Loucy (cell line): ENCODE measurements around the gene AMPD2.

Source experiments
- H2AFZ ChIP-seq: fragments of 200-600 bp; sonication (generic); 2 replicates; pipeline ENCODE4 v1.6.0; 2016; ENCODE audit warnings: antibody characterized with exemption, mild to moderate bottlenecking, low read length, moderate library complexity
- H3F3A ChIP-seq: fragments of 200-600 bp; 2 replicates; pipeline ENCODE4 v1.6.0; 2016; ENCODE audit warnings: antibody characterized with exemption, low read depth, mild to moderate bottlenecking
- H3K27me3 ChIP-seq: fragments of 200-600 bp; sonication (generic); 2 replicates; pipeline ENCODE4 v1.6.1; 2014; ENCODE audit warnings: low read length, mild to moderate bottlenecking; ENCODE audit not compliant: insufficient read depth, poor library complexity, severe bottlenecking
- H3K36me3 ChIP-seq: fragments of 200-600 bp; sonication (generic); 2 replicates; pipeline ENCODE4 v1.6.1; 2016; ENCODE audit warnings: low read length; ENCODE audit not compliant: insufficient read depth
- H3K4me1 ChIP-seq: fragments of 200-600 bp; sonication (generic); 2 replicates; pipeline ENCODE4 v1.5.1; 2014; ENCODE audit warnings: low read length, mild to moderate bottlenecking; ENCODE audit not compliant: insufficient read depth, poor library complexity, severe bottlenecking
- H3K4me2 ChIP-seq: fragments of 200-600 bp; sonication (generic); 2 replicates; pipeline ENCODE4 v1.6.0; 2014; ENCODE audit warnings: antibody characterized with exemption, low read length, low read depth, mild to moderate bottlenecking; ENCODE audit not compliant: poor library complexity, severe bottlenecking
- H3K4me3 ChIP-seq: fragments of 200-600 bp; sonication (generic); 2 replicates; pipeline ENCODE4 v1.5.1; 2014; ENCODE audit warnings: low read length, mild to moderate bottlenecking, mixed read lengths; ENCODE audit not compliant: poor library complexity, severe bottlenecking
- H3K79me2 ChIP-seq: fragments of 200-600 bp; sonication (generic); 2 replicates; pipeline ENCODE4 v1.6.1; 2014; ENCODE audit warnings: low read length; ENCODE audit not compliant: insufficient read depth
- H3K9ac ChIP-seq: fragments of 200-600 bp; sonication (generic); 2 replicates; pipeline ENCODE4 v1.6.0; 2014; ENCODE audit warnings: mild to moderate bottlenecking, low read depth, low read length, moderate library complexity; ENCODE audit not compliant: poor library complexity, severe bottlenecking
- H3K9me2 ChIP-seq: fragments of 200-600 bp; sonication (generic); replicated peaks from 2 replicates; pipeline ENCODE4 v1.6.1; 2016; ENCODE audit warnings: low read depth, low read length, mixed read lengths
- H3K9me3 ChIP-seq: fragments of 200-600 bp; sonication (generic); 2 replicates; pipeline ENCODE4 v1.6.1; 2014; ENCODE audit warnings: mild to moderate bottlenecking, antibody characterized with exemption, low read length, low read depth; ENCODE audit not compliant: insufficient read depth
- H4K20me1 ChIP-seq: fragments of 200-600 bp; sonication (generic); 2 replicates; pipeline ENCODE4 v1.6.0; 2014; ENCODE audit warnings: antibody characterized with exemption, low read length, mild to moderate bottlenecking; ENCODE audit not compliant: insufficient read depth, poor library complexity, severe bottlenecking
- CTCF ChIP-seq: fragments of 200-600 bp; sonication (generic); conservative IDR thresholded peaks from 2 replicates; pipeline ENCODE4 v1.5.1; 2014; ENCODE audit warnings: mild to moderate bottlenecking, antibody characterized with exemption, low read length
- EZH2phosphoT487 ChIP-seq: fragments of 200-600 bp; IDR thresholded peaks from 2 replicates; pipeline ENCODE4 v1.6.1; 2018; ENCODE audit warnings: antibody characterized with exemption, mild to moderate bottlenecking, moderate library complexity, borderline replicate concordance

Gene AMPD2

GRCh38 chr1:109631513-109632505 lies 12.2 kb downstream of the AMPD2 start:
- Histone ChIP-seq H3K4me2 (no peak overlapping the region), H3K9ac (no peak overlapping the region)

GRCh38 chr1:109632671-109633346 lies 13.2 kb downstream of the AMPD2 start:
- H3K4me1 ChIP-seq, result no peaks in the 10 kb centered on the region
- H3K9me2 ChIP-seq, result no peaks in the 10 kb centered on the region
- no peaks in the 10 kb centered on the region for H3K9me3 ChIP-seq
- H3K36me3 ChIP-seq, result peaks cover 39% of the 10 kb centered on the region; the same call in 1 of the 2 replicates
- H3K4me3 ChIP-seq, result no peak overlapping the region
- TF ChIP-seq EZH2phosphoT487 (no peak), CTCF (no peak)
- H3K4me2 ChIP-seq, result no peak overlapping the region
- no peak overlapping the region for H2AFZ ChIP-seq
- H3K79me2 ChIP-seq, result no peaks in the 10 kb centered on the region
- H3K9ac ChIP-seq, result no peak overlapping the region
- no peaks in the 10 kb centered on the region for H4K20me1 ChIP-seq
- H3K27me3 ChIP-seq, result no peaks in the 10 kb centered on the region
- no peaks in the 10 kb centered on the region for H3F3A ChIP-seq

More at GRCh38 chr1:109631513-109632505, 12.2 kb downstream of the AMPD2 start:
- H3K4me1 ChIP-seq, result no peaks in the 10 kb centered on the region
- H4K20me1 ChIP-seq, result no peaks in the 10 kb centered on the region
- no peak overlapping the region for H3K4me3 ChIP-seq
- H3K9me3 ChIP-seq, result no peaks in the 10 kb centered on the region
- no peak overlapping the region for H2AFZ ChIP-seq
- H3K9me2 ChIP-seq, result no peaks in the 10 kb centered on the region
- no peaks in the 10 kb centered on the region for H3F3A ChIP-seq
- peaks cover 49% of the 10 kb centered on the region; the same call in 1 of the 2 replicates for H3K36me3 ChIP-seq
- TF ChIP-seq CTCF (no peak), EZH2phosphoT487 (no peak)
- H3K27me3 ChIP-seq, result no peaks in the 10 kb centered on the region
- H3K79me2 ChIP-seq, result no peaks in the 10 kb centered on the region

GRCh38 chr1:109634292-109634691 lies 14.7 kb downstream of the AMPD2 start:
- Histone ChIP-seq H3F3A (no peaks in the 10 kb centered on the region), H3K4me2 (no peak overlapping the region), H3K9ac (no peak overlapping the region), H3K9me3 (no peaks in the 10 kb centered on the region), H2AFZ (no peak overlapping the region), H3K4me1 (no peaks in the 10 kb centered on the region), H3K27me3 (no peaks in the 10 kb centered on the region), H3K9me2 (no peaks in the 10 kb centered on the region), H3K79me2 (no peaks in the 10 kb centered on the region), H3K4me3 (no peak overlapping the region), H4K20me1 (no peaks in the 10 kb centered on the region), H3K36me3 (peaks cover 24% of the 10 kb centered on the region; the same call in 1 of the 2 replicates)
- TF ChIP-seq EZH2phosphoT487 (no peak), CTCF (no peak)
